SK-N-SH treated with all-trans-retinoic acid at 6 μM for 48 hours (cell line): ENCODE data around the gene TEAD1.
A peak's percentile ranks its signal among the peaks of the same experiment; 100 is the strongest.

Experiments used
- ATAC-seq: fragments of 200-7000 bp; cut with Tn5 transposase; 3 replicates; pipeline ENCODE4 v1.9.1; 2020; ENCODE audit warnings: mild to moderate bottlenecking, moderate library complexity
- ARNTL ChIP-seq: fragments of 450-650 bp; formaldehyde crosslinking; IDR thresholded peaks from 2 replicates; pipeline ENCODE4 v1.5.0; 2020; ENCODE audit warnings: low read depth, mild to moderate bottlenecking, moderate library complexity, borderline replicate concordance
- BACH2 ChIP-seq: fragments of 250-450 bp; sonication (Bioruptor Pico); IDR thresholded peaks from 2 replicates; pipeline ENCODE4 v1.9.0; 2021; ENCODE audit warnings: mild to moderate bottlenecking, borderline replicate concordance
- CREB5 ChIP-seq: fragments of 250-450 bp; sonication (Bioruptor Pico); IDR thresholded peaks from 2 replicates; pipeline ENCODE4 v1.5.1; 2020; ENCODE audit warnings: low read depth, mild to moderate bottlenecking, moderate library complexity
- CSRNP3 ChIP-seq: fragments of 250-450 bp; sonication (Bioruptor Pico); IDR thresholded peaks from 2 replicates; pipeline ENCODE4 v1.5.1; 2021; ENCODE audit warnings: mild to moderate bottlenecking, moderate library complexity
- ESRRG ChIP-seq: fragments of 250-450 bp; sonication (Bioruptor Pico); IDR thresholded peaks from 2 replicates; pipeline ENCODE4 v1.6.1; 2021; ENCODE audit warnings: mild to moderate bottlenecking
- GLIS3 ChIP-seq: fragments of 250-450 bp; sonication (Bioruptor Pico); IDR thresholded peaks from 2 replicates; pipeline ENCODE4 v1.5.0; 2020; ENCODE audit warnings: mild to moderate bottlenecking, moderate library complexity
- ISL1 ChIP-seq: fragments of 250-450 bp; sonication (Bioruptor Pico); IDR thresholded peaks from 2 replicates; pipeline ENCODE4 v2.1.2; 2022; ENCODE audit warnings: mild to moderate bottlenecking, moderate library complexity
- OSR1 ChIP-seq: fragments of 250-450 bp; sonication (Bioruptor Pico); IDR thresholded peaks from 2 replicates; pipeline ENCODE4 v1.8.0; 2022; ENCODE audit warnings: moderate library complexity, mild to moderate bottlenecking, inconsistent platforms
- PATZ1 ChIP-seq: fragments of 250-450 bp; sonication (Bioruptor Pico); IDR thresholded peaks from 2 replicates; pipeline ENCODE4 v1.8.0; 2020; ENCODE audit warnings: mild to moderate bottlenecking, moderate library complexity, borderline replicate concordance
- PPARA ChIP-seq: fragments of 250-450 bp; sonication (Bioruptor Pico); IDR thresholded peaks from 2 replicates; pipeline ENCODE4 v1.5.0; 2020; ENCODE audit warnings: mild to moderate bottlenecking, borderline replicate concordance
- RARB ChIP-seq: fragments of 250-450 bp; sonication (Bioruptor Pico); IDR thresholded peaks from 2 replicates; pipeline ENCODE4 v1.8.0; 2021; ENCODE audit warnings: mild to moderate bottlenecking, moderate library complexity
- SNAI2 ChIP-seq: fragments of 250-450 bp; sonication (Bioruptor Pico); IDR thresholded peaks from 2 replicates; pipeline ENCODE4 v1.5.0; 2020; ENCODE audit warnings: mild to moderate bottlenecking, moderate library complexity
- TCF4 ChIP-seq: fragments of 250-450 bp; sonication (Bioruptor Pico); IDR thresholded peaks from 2 replicates; pipeline ENCODE4 v1.8.0; 2021; ENCODE audit warnings: mild to moderate bottlenecking, moderate library complexity, borderline replicate concordance
- TOX ChIP-seq: fragments of 250-450 bp; sonication (Bioruptor Pico); IDR thresholded peaks from 2 replicates; pipeline ENCODE4 v1.8.0; 2021; ENCODE audit warnings: mild to moderate bottlenecking, moderate library complexity, borderline replicate concordance
- TSHZ2 ChIP-seq: fragments of 250-450 bp; sonication (Bioruptor Pico); IDR thresholded peaks from 2 replicates; pipeline ENCODE4 v1.5.0; 2020; ENCODE audit warnings: mild to moderate bottlenecking, moderate library complexity
- ZC3H10 ChIP-seq: fragments of 250-450 bp; sonication (Bioruptor Pico); IDR thresholded peaks from 2 replicates; pipeline ENCODE4 v1.5.1; 2021; ENCODE audit warnings: mild to moderate bottlenecking, moderate library complexity
- ZFP3 ChIP-seq: fragments of 250-450 bp; sonication (Bioruptor Pico); IDR thresholded peaks from 2 replicates; pipeline ENCODE4 v1.5.0; 2020; ENCODE audit warnings: mild to moderate bottlenecking, moderate library complexity
- ZFP30 ChIP-seq: fragments of 450-650 bp; formaldehyde crosslinking; IDR thresholded peaks from 2 replicates; pipeline ENCODE4 v1.5.0; 2022; ENCODE audit warnings: mild to moderate bottlenecking, moderate library complexity
- ZNF565 ChIP-seq: fragments of 450-650 bp; formaldehyde crosslinking; conservative IDR thresholded peaks from 2 replicates; pipeline ENCODE4 v1.5.0; 2020; ENCODE audit warnings: low read depth, mild to moderate bottlenecking, moderate library complexity
- ZNF70 ChIP-seq: fragments of 450-650 bp; formaldehyde crosslinking; IDR thresholded peaks from 2 replicates; pipeline ENCODE4 v1.5.0; 2020; ENCODE audit warnings: mild to moderate bottlenecking, moderate library complexity
- ZNF8 ChIP-seq: fragments of 450-650 bp; formaldehyde crosslinking; IDR thresholded peaks from 2 replicates; pipeline ENCODE4 v1.5.0; 2020; ENCODE audit warnings: mild to moderate bottlenecking, moderate library complexity
- TF ChIP-seq, protein P1 (sequence below): fragments of 250-450 bp; sonication (Bioruptor Pico); IDR thresholded peaks from 2 replicates; pipeline ENCODE4 v1.8.0; 2021; ENCODE audit warnings: low read depth, mild to moderate bottlenecking, moderate library complexity, borderline replicate concordance

TEAD1 gene

GRCh38 chr11:12642040-12642439 lies 32.2 kb upstream of the TEAD1 start:
- TF ChIP-seq BACH2 (CRISPR knock-in tag) (no peak), ESRRG (CRISPR knock-in tag) (no peak), TSHZ2 (CRISPR knock-in tag) (no peak), TCF4 (CRISPR knock-in tag) (no peak), ARNTL (CRISPR knock-in tag) (no peak), ZFP30 (CRISPR knock-in tag) (no peak), ZNF565 (no peak), ZNF8 (no peak), OSR1 (CRISPR knock-in tag) (no peak), CSRNP3 (no peak), PPARA (CRISPR knock-in tag) (no peak), ZNF70 (CRISPR knock-in tag) (no peak), TOX (no peak), RARB (CRISPR knock-in tag) (no peak), GLIS3 (CRISPR knock-in tag) (no peak), PATZ1 (no peak), ZC3H10 (no peak)
- peak; percentile 51; the same call in 2 of the 3 replicates for ATAC-seq

GRCh38 chr11:12642806-12643428 lies 31.3 kb upstream of the TEAD1 start:
- no peak for TF ChIP-seq TOX
- ATAC-seq, result no peak

DNA sequence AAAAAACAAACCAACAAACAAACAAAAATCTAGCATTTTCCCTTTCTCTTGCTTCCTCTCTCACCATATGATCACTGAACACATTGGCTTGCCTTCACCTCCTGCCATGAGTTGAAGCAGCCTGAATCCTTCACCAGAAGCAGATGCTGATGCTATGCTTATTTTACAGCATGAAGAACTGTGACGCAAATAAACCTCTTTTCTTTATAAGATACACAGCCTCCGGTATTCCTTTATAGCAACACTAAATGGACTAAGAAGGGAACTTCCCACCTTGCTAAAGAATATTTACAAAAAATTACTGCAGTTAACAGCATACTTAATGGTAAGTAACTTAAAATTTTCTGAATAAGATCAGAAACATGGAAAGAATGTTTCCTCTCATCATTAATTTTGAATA lies 27.7 kb upstream of the TEAD1 start:
- ATAC-seq, result no peak
- TF ChIP-seq TOX, result no peak
- no peak for TF ChIP-seq ZC3H10
- no peak for TF ChIP-seq CREB5

DNA sequence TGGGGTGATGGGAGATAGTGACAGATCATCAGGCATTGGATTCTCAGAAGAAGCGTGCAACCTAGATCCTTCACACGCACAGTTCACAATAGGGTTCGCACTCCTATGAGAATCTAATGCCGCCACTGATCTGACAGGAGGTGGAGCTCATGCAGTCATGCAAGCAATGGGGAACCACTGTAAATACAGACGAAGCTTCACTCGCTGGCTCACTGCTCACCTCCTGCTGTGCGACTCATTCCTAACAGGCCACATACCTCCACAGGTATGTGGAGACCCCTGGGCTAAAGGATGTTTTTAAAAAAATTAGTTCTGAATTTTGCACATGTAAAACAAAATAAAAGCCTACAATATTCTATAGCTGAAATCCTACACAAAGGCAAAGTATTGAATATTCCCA lies 20.5 kb upstream of the TEAD1 start:
- TF ChIP-seq, protein P1, sequence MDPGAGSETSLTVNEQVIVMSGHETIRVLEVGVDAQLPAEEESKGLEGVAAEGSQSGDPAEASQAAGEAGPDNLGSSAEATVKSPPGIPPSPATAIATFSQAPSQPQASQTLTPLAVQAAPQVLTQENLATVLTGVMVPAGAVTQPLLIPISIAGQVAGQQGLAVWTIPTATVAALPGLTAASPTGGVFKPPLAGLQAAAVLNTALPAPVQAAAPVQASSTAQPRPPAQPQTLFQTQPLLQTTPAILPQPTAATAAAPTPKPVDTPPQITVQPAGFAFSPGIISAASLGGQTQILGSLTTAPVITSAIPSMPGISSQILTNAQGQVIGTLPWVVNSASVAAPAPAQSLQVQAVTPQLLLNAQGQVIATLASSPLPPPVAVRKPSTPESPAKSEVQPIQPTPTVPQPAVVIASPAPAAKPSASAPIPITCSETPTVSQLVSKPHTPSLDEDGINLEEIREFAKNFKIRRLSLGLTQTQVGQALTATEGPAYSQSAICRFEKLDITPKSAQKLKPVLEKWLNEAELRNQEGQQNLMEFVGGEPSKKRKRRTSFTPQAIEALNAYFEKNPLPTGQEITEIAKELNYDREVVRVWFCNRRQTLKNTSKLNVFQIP, result no peak
- TF ChIP-seq GLIS3 (CRISPR knock-in tag), result no peak
- TF ChIP-seq SNAI2, result no peak
- no peak for TF ChIP-seq ISL1 (CRISPR knock-in tag)
- TF ChIP-seq ESRRG (CRISPR knock-in tag), result no peak
- no peak for TF ChIP-seq OSR1 (CRISPR knock-in tag)
- no peak for TF ChIP-seq RARB (CRISPR knock-in tag)
- no peak for TF ChIP-seq CREB5
- TF ChIP-seq CSRNP3, result no peak
- TF ChIP-seq TSHZ2 (CRISPR knock-in tag), result no peak
- no peak for TF ChIP-seq ZFP3 (CRISPR knock-in tag)

More for the DNA sequence above, 20.5 kb upstream of the TEAD1 start:
- ATAC-seq, result no peak
